Kidney (tissue), 14 donors: ENCODE data around the gene TPO. TPM values are rescaled to one million over a fixed set of nuclear protein-coding genes. Genes with fewer than 3 reads are reported as not detected.

Experiments used
- DNase-seq, 5 donors: peaks; one replicate each; pipeline ENCODE4 v3.0.0-alpha.2; 2013 to 2020
- FAIRE-seq: peaks from 2 replicates; lab custom pipeline; 2012; peaks lifted over from hg19 to GRCh38; lab: Jason Lieb, UNC
- H3K27ac ChIP-seq, 2 donors: one replicate each; pipeline ENCODE4 v1.7.0; 2013; ENCODE audit warnings: low read depth in 2 of 2, low read length in 2 of 2, inconsistent platforms in 1 of 2
- H3K27me3 ChIP-seq: one replicate; pipeline ENCODE4 v1.7.1; 2013; ENCODE audit warnings: low read length, inconsistent platforms; ENCODE audit not compliant: control insufficient read depth, insufficient read depth
- H3K36me3 ChIP-seq, 3 donors: one replicate each; pipeline versions ENCODE4 v1.7.0 to v1.7.1; 2013; ENCODE audit warnings: low read length in 3 of 3, control low read depth in 1 of 3, inconsistent platforms in 1 of 3; ENCODE audit not compliant: insufficient read depth in 3 of 3, control insufficient read depth in 2 of 3
- H3K4me1 ChIP-seq, 3 donors: one replicate each; pipeline versions ENCODE4 v1.7.0 to v1.7.1; 2013; ENCODE audit warnings: low read length in 3 of 3, inconsistent platforms in 1 of 3, low read depth in 1 of 3; ENCODE audit not compliant: control insufficient read depth in 2 of 3, insufficient read depth in 2 of 3
- H3K4me3 ChIP-seq, 3 donors: one replicate each; pipeline versions ENCODE4 v1.7.0 to v1.8.1; 2013; ENCODE audit warnings: low read length in 3 of 3, control low read depth in 1 of 3, inconsistent platforms in 1 of 3
- H3K9ac ChIP-seq, 3 donors: one replicate each; pipeline versions ENCODE4 v1.7.0 to v1.7.1; 2013; ENCODE audit warnings: low read length in 3 of 3, control low read depth in 1 of 3, inconsistent platforms in 1 of 3
- H3K9me3 ChIP-seq, 3 donors: one replicate each; pipeline versions ENCODE4 v1.7.0 to v1.7.1; 2013; ENCODE audit warnings: low read length in 3 of 3, control low read depth in 1 of 3, inconsistent platforms in 1 of 3; ENCODE audit not compliant: control insufficient read depth in 2 of 3, insufficient read depth in 1 of 3
- intact Hi-C: fragments of 100-400 bp; cut with DNase I; formaldehyde crosslinking; loops from one replicate; pipeline ENCODE4 v1.11.1; 2022
- polyA plus RNA-seq: library from polyadenylated mRNA; stranded (reverse); fragments of 350-450 nt; fragmentation: Illumina TruSeq; extraction: RNeasy Lipid Tissue Mini Kit (QIAGEN cat#74804); gene quantifications from one replicate; pipeline ENCODE4 v1.2.3, GENCODE V29; 2014; ENCODE audit warnings: low read depth, low replicate concordance; ENCODE audit not compliant: insufficient read depth
- total RNA-seq: library from RNA; stranded (reverse); fragmentation: NEBNext Ultra II Directional; extraction: Animal tissue kit (Norgen Biotek cat#: 25700); gene quantifications from one replicate; pipeline ENCODE4 v1.2.1, GENCODE V29; 2021
- TF ChIP-seq, protein P1 (sequence below): IDR thresholded peaks from 3 replicates; pipeline ENCODE4 v1.5.1; 2012; ENCODE audit warnings: mild to moderate bottlenecking, moderate library complexity, borderline replicate concordance; ENCODE audit not compliant: insufficient read depth; ENCODE audit errors: extremely low read depth
- donor health status: control.
- donor health status: control.
- donor health status: control.
- donor health status: control.
- donor health status: control.
- donor health status: DM: yes; HTN: yes; CAD: no.
- donor health status: Normal renal cell carcinoma (clear cell type).

Gene TPO
- total and polyA plus RNA-seq, 2 donors from 2014 or later: not detected

- TF ChIP-seq, protein P1, sequence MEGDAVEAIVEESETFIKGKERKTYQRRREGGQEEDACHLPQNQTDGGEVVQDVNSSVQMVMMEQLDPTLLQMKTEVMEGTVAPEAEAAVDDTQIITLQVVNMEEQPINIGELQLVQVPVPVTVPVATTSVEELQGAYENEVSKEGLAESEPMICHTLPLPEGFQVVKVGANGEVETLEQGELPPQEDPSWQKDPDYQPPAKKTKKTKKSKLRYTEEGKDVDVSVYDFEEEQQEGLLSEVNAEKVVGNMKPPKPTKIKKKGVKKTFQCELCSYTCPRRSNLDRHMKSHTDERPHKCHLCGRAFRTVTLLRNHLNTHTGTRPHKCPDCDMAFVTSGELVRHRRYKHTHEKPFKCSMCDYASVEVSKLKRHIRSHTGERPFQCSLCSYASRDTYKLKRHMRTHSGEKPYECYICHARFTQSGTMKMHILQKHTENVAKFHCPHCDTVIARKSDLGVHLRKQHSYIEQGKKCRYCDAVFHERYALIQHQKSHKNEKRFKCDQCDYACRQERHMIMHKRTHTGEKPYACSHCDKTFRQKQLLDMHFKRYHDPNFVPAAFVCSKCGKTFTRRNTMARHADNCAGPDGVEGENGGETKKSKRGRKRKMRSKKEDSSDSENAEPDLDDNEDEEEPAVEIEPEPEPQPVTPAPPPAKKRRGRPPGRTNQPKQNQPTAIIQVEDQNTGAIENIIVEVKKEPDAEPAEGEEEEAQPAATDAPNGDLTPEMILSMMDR: no peak
- intact Hi-C loops: no loop called here
- H3K9ac ChIP-seq: no peak overlapping the region
- FAIRE-seq (no peak), DNase-seq (no peak)
- no peaks in the 10 kb centered on the region for H3K9me3 ChIP-seq
- no peaks in the 10 kb centered on the region for H3K27me3 ChIP-seq
- no peaks in the 10 kb centered on the region for H3K36me3 ChIP-seq
- H3K4me3 ChIP-seq: no peak overlapping the region
- no peak overlapping the region for H3K27ac ChIP-seq
- H3K4me1 ChIP-seq: no peaks in the 10 kb centered on the region
These were observed 46.5 kb downstream of the TPO start for GRCh38 chr2:1459727-1460126.

GRCh38 chr2:1460851-1461418 lies 47.7 kb downstream of the TPO start:
- Histone ChIP-seq H3K4me3 (no peak overlapping the region), H3K36me3 (no peaks in the 10 kb centered on the region), H3K9me3 (no peaks in the 10 kb centered on the region), H3K9ac (no peak overlapping the region), H3K27me3 (no peaks in the 10 kb centered on the region), H3K27ac (no peak overlapping the region), H3K4me1 (no peaks in the 10 kb centered on the region)
- DNase-seq: no peak
- no peak for FAIRE-seq
- intact Hi-C loops: no loop called here
- TF ChIP-seq, protein P1: no peak

DNA sequence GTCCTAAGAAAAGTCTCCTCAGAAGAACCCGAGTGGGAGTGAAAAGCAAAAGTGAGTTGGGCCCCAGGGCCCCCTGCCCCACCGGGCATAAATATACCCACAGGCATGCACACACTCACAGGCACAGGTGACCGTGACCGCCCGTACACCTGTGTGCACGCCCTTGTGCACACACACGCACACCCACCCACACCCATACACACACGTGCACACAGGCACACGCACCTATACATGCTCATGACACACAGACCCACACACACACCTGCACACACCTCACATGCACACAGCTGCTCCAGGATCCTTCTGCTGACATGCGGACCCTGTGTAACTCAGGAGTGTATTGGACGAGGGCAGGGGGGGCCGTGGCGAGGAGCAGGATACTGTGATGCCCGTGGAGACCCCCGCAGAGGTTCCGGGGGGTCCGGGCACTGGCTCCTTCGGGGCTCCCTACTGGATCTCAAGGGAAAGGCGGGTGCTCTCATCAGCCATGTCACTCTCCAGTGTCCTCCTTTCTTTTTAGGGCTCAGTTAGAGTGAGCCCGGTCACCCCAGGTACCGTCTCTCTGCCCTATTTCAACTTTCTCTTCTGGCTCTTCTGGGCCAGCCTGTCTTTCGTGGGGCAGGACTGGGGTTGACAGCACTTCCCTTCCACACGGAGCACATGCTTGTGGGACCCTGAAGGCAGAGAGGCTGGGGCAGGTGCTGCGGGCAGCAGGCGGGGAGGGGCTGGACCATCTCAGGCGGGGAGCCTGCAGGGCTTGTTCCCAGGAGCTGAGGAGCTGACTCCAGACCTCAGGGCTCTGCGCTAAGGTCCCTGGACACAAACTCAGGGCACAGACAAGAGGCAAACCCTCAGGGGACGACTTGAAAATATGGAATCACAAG lies 48.5 kb downstream of the TPO start:
- intact Hi-C loops: no loop called here
- no peak for FAIRE-seq
- no peak overlapping the region for H3K4me3 ChIP-seq
- H3K27ac ChIP-seq: no peak overlapping the region
- TF ChIP-seq, protein P1: no peak
- H3K27me3 ChIP-seq: no peaks in the 10 kb centered on the region
- no peaks in the 10 kb centered on the region for H3K36me3 ChIP-seq
- no peaks in the 10 kb centered on the region for H3K9me3 ChIP-seq
- no peak for DNase-seq
- H3K9ac ChIP-seq: no peak overlapping the region
- H3K4me1 ChIP-seq: no peaks in the 10 kb centered on the region
